Measurements from ENCODE around the gene USP53. TPM values are rescaled to one million over a fixed set of nuclear protein-coding genes. Genes with fewer than 3 reads are reported as not detected.
"Not testable (repeated sequence)": the region's sequence is repeated elsewhere in the genome, so short reads cannot be mapped to it uniquely, and the experiment has no call there.

USP53 gene
- polyA plus RNA-seq, 2 of the 4 experiments (the other 2 are of a cell fraction), result 10.2 to 50.7 TPM

DNA sequence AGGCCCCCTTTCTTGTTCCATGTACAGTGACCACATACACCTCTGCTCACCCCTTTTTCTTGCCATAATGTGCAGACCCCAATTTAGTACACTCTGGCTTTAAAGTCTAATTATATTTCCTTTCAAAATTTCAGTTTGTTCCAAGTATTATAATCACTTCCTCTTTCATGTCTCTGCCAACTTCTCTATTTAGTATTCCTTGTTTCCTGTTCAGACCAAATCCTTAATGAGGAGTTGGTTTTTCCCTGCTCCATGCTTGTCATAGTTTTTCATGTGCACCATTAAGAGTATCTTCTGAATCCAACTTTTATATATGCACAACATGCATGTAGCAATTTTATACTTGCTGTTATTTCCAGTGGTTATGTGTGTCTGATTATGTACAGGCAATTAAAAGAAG lies 32.3 kb downstream of the USP53 start:
- H3K4me1 ChIP-seq, result peaks cover 25% of the 10 kb centered on the region
- H3K27ac ChIP-seq, result no peak overlapping the region

DNA sequence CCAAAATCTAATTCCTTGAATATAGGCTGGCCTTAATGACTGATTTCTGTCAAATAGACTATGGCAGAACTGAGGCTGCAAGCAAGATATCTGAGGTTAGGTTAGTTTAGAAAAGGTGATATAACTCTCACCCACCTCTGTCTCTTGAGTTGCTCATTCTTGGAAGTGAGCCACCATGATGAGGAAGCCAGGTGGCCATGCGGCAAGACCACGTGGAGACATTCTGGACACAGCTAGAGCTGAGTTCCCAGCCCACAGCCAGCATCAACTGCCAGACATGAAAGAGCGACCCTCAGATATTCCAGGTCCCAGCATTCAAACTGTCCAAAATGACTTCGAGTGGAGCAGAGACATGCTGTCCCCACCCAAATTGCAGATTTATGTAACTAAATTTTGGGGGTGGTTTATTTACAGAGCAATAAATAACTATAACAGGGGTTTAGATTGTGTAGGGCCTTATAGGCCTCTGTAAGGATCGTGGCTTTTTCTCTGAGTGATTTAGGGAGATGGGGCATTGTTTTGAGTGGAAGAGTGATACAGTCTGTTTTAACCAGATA lies 33.7 kb downstream of the USP53 start:
- H3K4me1 ChIP-seq, result peaks cover 10% of the 10 kb centered on the region; the same call in 2 of the 3 replicates
- no peak for DNase-seq (ENCODE audit: low read depth in 1 of 2, low spot score in 1 of 2)
- no peak overlapping the region for H3K4me2 ChIP-seq
- FAIRE-seq, result no peak
- no peak overlapping the region for H3K4me3 ChIP-seq
- H3K27ac ChIP-seq, result no peak overlapping the region
- ATAC-seq, result no peak
- TF ChIP-seq HOXA7 (CRISPR knock-in tag; IDR thresholded peaks at IDR 0.05), result no peak
- TF ChIP-seq, protein P1, sequence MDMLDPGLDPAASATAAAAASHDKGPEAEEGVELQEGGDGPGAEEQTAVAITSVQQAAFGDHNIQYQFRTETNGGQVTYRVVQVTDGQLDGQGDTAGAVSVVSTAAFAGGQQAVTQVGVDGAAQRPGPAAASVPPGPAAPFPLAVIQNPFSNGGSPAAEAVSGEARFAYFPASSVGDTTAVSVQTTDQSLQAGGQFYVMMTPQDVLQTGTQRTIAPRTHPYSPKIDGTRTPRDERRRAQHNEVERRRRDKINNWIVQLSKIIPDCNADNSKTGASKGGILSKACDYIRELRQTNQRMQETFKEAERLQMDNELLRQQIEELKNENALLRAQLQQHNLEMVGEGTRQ (IDR thresholded peaks at IDR 0.05), result no peak
- no peak for TF ChIP-seq RARB (CRISPR knock-in tag; IDR thresholded peaks at IDR 0.05)
- no peaks in the 10 kb centered on the region for H3K9me3 ChIP-seq
- ChIA-PET POLR2A (no interaction called here), CTCF (no interaction called here)
- WGBS (ENCODE audit: missing lambda C conversion rate), result 95% methylated on average over 3 of the region's 5 CpGs

More for the DNA sequence above, 32.3 kb downstream of the USP53 start:
- POLR2A ChIA-PET, result no interaction called here
- TF ChIP-seq NPAS2 (CRISPR knock-in tag; IDR thresholded peaks at IDR 0.05; ENCODE audit: borderline replicate concordance) (no peak), GATA3 (IDR thresholded peaks at IDR 0.05; ENCODE audit: borderline replicate concordance) (no peak), FOSB (CRISPR knock-in tag; IDR thresholded peaks at IDR 0.05) (no peak), KDM5A (IDR thresholded peaks at IDR 0.05) (no peak), BHLHE40 (IDR thresholded peaks at IDR 0.05; ENCODE audit: low read depth, low read length) (no peak), FOXS1 (CRISPR knock-in tag; IDR thresholded peaks at IDR 0.05) (no peak), ZNF302 (CRISPR knock-in tag; IDR thresholded peaks at IDR 0.05) (no peak), CHD2 (IDR thresholded peaks at IDR 0.05; ENCODE audit: low read length, partially characterized antibody) (no peak)
- TF ChIP-seq, protein P2, sequence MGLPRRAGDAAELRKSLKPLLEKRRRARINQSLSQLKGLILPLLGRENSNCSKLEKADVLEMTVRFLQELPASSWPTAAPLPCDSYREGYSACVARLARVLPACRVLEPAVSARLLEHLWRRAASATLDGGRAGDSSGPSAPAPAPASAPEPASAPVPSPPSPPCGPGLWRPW (IDR thresholded peaks at IDR 0.05), result no peak
- TF ChIP-seq, protein P3, sequence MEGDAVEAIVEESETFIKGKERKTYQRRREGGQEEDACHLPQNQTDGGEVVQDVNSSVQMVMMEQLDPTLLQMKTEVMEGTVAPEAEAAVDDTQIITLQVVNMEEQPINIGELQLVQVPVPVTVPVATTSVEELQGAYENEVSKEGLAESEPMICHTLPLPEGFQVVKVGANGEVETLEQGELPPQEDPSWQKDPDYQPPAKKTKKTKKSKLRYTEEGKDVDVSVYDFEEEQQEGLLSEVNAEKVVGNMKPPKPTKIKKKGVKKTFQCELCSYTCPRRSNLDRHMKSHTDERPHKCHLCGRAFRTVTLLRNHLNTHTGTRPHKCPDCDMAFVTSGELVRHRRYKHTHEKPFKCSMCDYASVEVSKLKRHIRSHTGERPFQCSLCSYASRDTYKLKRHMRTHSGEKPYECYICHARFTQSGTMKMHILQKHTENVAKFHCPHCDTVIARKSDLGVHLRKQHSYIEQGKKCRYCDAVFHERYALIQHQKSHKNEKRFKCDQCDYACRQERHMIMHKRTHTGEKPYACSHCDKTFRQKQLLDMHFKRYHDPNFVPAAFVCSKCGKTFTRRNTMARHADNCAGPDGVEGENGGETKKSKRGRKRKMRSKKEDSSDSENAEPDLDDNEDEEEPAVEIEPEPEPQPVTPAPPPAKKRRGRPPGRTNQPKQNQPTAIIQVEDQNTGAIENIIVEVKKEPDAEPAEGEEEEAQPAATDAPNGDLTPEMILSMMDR (IDR thresholded peaks at IDR 0.05), result no peak
- DNase-seq (ENCODE audit: low read depth in 1 of 2, low spot score in 1 of 2) (no peak), FAIRE-seq (no peak), ATAC-seq (no peak)
- CTCF ChIA-PET, result no interaction called here
- Histone ChIP-seq H3K4me2 (no peak overlapping the region), H3K4me3 (no peak overlapping the region), H3K9me3 (no peaks in the 10 kb centered on the region)

DNA sequence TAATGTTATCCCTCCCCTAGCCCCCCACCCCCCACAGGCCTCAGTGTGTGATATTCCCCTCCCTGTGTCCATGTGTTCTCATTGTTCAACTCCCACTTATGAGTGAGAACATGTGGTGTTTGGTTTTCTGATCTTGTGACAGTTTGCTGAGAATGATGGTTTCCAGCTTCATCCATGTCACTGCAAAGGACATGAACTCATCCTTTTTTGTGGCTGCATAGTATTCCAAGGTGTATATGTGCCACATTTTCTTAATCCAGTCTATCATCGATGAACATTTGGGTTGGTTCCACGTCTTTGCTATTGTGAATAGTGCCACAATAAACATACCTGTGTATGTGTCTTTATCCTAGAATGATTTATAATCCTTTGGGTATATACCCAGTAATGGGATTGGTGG lies 38.5 kb downstream of the USP53 start:
- H3K27ac ChIP-seq; DNase-seq (ENCODE audit: low read depth in 1 of 2, low spot score in 1 of 2); H3K4me1 ChIP-seq; H3K9me3 ChIP-seq; H3K4me2 ChIP-seq; ATAC-seq; H3K4me3 ChIP-seq; CTCF ChIA-PET; POLR2A ChIA-PET; FAIRE-seq: not testable (repeated sequence)
- WGBS (ENCODE audit: missing lambda C conversion rate), result 85% methylated on average over 2 of the region's 2 CpGs

DNA sequence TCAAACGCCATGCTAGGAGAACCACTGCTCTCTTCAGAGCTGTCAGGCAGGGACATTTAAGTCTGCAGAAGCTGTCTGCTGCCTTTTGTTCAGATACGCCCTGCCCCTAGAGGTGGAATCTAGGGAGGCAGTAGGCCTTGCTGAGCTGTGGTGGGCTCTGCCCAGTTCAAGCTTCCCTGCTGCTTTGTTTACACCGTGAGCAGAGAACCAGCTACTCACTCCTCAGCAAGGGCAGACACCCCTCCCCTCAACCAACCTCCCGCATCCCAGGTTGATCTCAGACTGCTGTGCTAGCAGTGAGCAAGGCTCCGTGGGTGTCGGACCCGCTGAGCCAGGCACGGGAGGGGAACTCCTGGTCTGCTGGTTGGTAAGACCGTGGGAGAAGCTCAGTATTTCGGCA lies 42.7 kb downstream of the USP53 start:
- not testable (repeated sequence) for FAIRE-seq; ATAC-seq; H3K27ac ChIP-seq; DNase-seq (ENCODE audit: low read depth in 1 of 2, low spot score in 1 of 2); H3K4me1 ChIP-seq; H3K9me3 ChIP-seq; H3K4me3 ChIP-seq; H3K4me2 ChIP-seq
- WGBS (ENCODE audit: missing lambda C conversion rate), result 94% methylated on average over 3 of the region's 10 CpGs
- ChIA-PET CTCF (interaction anchor here (0.6 to 1.2 kb wide), 2 partner anchors 213 to 360 kb away, joined by 3 read pairs; no protein-coding TSS in a partner anchor), POLR2A (interaction anchor here (0.6 kb wide), 1 partner anchor 29 kb away, joined by 3 read pairs; no protein-coding TSS in a partner anchor)

DNA sequence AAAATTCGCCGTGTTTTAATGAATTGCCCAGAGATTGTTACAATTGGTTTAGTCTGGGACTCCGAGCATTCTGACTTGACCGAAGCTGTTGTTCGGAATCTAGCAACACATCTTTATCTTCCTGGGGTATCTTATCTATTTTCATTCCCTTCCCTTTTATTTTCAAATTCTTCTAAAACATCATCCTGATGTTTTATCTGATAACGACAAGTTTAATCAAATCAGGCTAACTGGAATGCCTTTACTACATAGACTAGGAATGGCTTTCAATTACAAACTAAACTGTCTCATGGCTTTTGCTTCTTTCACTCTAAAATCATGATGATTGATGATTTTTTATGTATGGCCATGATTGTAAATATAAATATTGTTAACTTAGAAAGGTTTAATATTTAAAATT lies 48.0 kb downstream of the USP53 start:
- Histone ChIP-seq H3K4me1 (peaks cover 10% of the 10 kb centered on the region; the same call in 2 of the 3 replicates), H3K27ac (no peak overlapping the region), H3K4me3 (no peak overlapping the region), H3K4me2 (no peak overlapping the region), H3K9me3 (no peaks in the 10 kb centered on the region)
- DNase-seq (ENCODE audit: low read depth in 1 of 2, low spot score in 1 of 2), result no peak
- POLR2A ChIA-PET, result no interaction called here
- ATAC-seq, result no peak
- FAIRE-seq, result no peak
- WGBS (ENCODE audit: missing lambda C conversion rate), result 92% methylated on average over 6 of the region's 6 CpGs
- CTCF ChIA-PET, result no interaction called here
- no peak for TF ChIP-seq FOSL2 (IDR thresholded peaks at IDR 0.05)
- no peak for TF ChIP-seq FOSL2 (CRISPR knock-in tag; IDR thresholded peaks at IDR 0.05)
- TF ChIP-seq, protein P4, sequence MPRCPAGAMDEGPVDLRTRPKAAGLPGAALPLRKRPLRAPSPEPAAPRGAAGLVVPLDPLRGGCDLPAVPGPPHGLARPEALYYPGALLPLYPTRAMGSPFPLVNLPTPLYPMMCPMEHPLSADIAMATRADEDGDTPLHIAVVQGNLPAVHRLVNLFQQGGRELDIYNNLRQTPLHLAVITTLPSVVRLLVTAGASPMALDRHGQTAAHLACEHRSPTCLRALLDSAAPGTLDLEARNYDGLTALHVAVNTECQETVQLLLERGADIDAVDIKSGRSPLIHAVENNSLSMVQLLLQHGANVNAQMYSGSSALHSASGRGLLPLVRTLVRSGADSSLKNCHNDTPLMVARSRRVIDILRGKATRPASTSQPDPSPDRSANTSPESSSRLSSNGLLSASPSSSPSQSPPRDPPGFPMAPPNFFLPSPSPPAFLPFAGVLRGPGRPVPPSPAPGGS (IDR thresholded peaks at IDR 0.05), result no peak
- TF ChIP-seq JUN (IDR thresholded peaks at IDR 0.05), result no peak
- TF ChIP-seq BHLHE40 (IDR thresholded peaks at IDR 0.05; ENCODE audit: low read depth, low read length), result no peak
- TF ChIP-seq ESRRA (IDR thresholded peaks at IDR 0.05; ENCODE audit: borderline replicate concordance, low read length), result no peak
- no peak for TF ChIP-seq NPAS2 (CRISPR knock-in tag; IDR thresholded peaks at IDR 0.05; ENCODE audit: borderline replicate concordance)
- TF ChIP-seq, protein P5, sequence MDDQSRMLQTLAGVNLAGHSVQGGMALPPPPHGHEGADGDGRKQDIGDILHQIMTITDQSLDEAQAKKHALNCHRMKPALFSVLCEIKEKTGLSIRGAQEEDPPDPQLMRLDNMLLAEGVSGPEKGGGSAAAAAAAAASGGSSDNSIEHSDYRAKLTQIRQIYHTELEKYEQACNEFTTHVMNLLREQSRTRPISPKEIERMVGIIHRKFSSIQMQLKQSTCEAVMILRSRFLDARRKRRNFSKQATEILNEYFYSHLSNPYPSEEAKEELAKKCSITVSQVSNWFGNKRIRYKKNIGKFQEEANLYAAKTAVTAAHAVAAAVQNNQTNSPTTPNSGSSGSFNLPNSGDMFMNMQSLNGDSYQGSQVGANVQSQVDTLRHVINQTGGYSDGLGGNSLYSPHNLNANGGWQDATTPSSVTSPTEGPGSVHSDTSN (IDR thresholded peaks at IDR 0.05), result no peak
- no peak for TF ChIP-seq RARB (CRISPR knock-in tag; IDR thresholded peaks at IDR 0.05)
- TF ChIP-seq, protein P6, sequence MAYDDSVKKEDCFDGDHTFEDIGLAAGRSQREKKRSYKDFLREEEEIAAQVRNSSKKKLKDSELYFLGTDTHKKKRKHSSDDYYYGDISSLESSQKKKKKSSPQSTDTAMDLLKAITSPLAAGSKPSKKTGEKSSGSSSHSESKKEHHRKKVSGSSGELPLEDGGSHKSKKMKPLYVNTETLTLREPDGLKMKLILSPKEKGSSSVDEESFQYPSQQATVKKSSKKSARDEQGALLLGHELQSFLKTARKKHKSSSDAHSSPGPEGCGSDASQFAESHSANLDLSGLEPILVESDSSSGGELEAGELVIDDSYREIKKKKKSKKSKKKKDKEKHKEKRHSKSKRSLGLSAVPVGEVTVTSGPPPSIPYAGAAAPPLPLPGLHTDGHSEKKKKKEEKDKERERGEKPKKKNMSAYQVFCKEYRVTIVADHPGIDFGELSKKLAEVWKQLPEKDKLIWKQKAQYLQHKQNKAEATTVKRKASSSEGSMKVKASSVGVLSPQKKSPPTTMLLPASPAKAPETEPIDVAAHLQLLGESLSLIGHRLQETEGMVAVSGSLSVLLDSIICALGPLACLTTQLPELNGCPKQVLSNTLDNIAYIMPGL (CRISPR knock-in tag; IDR thresholded peaks at IDR 0.05; ENCODE audit: borderline replicate concordance), result no peak

Data from A549 (cell line).